CD4-positive, alpha-beta memory T cell (primary cell): Measurements from ENCODE around the gene CCNG1. TPM values are rescaled to one million over a fixed set of nuclear protein-coding genes. Genes with fewer than 3 reads are reported as not detected.
A peak's percentile ranks its signal among the peaks of the same experiment; 100 is the strongest.

Source experiments
- CTCF ChIA-PET: fragments of 350-600 bp; sonication (Branson Sonifier 250); formaldehyde crosslinking; loops from one replicate; lab custom pipeline; 2021; ENCODE audit warnings: inconsistent platforms; ENCODE audit not compliant: partially characterized antibody; lab: Charles Lee
- POLR2A ChIA-PET: fragments of 350-600 bp; sonication (Branson Sonifier 250); formaldehyde crosslinking; loops from one replicate; lab custom pipeline; 2021; ENCODE audit not compliant: partially characterized antibody; lab: Charles Lee
- DNase-seq, 5 donors: peaks; one replicate each; pipeline versions ENCODE4 v3.0.0 to v3.0.0-alpha.2; 2020 to 2022; ENCODE audit warnings: mixed read lengths in 1 of 5
- H3K27ac ChIP-seq: one replicate; pipeline ENCODE4 v1.7.0; 2013; ENCODE audit warnings: low read depth, low read length
- H3K27me3 ChIP-seq: 2 replicates; pipeline ENCODE4 v1.7.0; 2013; ENCODE audit warnings: mild to moderate bottlenecking, low read length, moderate library complexity; ENCODE audit not compliant: insufficient read depth
- H3K36me3 ChIP-seq: 2 replicates; pipeline ENCODE4 v1.7.0; 2013; ENCODE audit warnings: mild to moderate bottlenecking, low read length, moderate library complexity; ENCODE audit not compliant: insufficient read depth
- H3K4me1 ChIP-seq: 2 replicates; pipeline ENCODE4 v1.7.0; 2013; ENCODE audit warnings: mild to moderate bottlenecking, low read length, moderate library complexity; ENCODE audit not compliant: insufficient read depth
- H3K4me3 ChIP-seq, 2 donors: one replicate each; pipeline ENCODE4 v1.7.0; 2013; ENCODE audit warnings: low read length in 2 of 2, mild to moderate bottlenecking in 1 of 2
- H3K9me3 ChIP-seq, 2 donors: one replicate each; pipeline ENCODE4 v1.7.0; 2013; ENCODE audit warnings: low read length in 2 of 2, control low read depth in 1 of 2; ENCODE audit not compliant: control insufficient read depth in 1 of 2
- H3K27ac Mint-ChIP-seq, 7 donors: one replicate each; pipeline ENCODE4 v1.8.0; 2020 to 2021; ENCODE audit warnings: mixed read lengths in 7 of 7, mild to moderate bottlenecking in 6 of 7, inconsistent platforms in 3 of 7, moderate library complexity in 3 of 7
- H3K27me3 Mint-ChIP-seq, 2 donors: one replicate each; pipeline ENCODE4 v1.8.0; 2020 to 2021; ENCODE audit warnings: mixed read lengths in 2 of 2
- H3K36me3 Mint-ChIP-seq, 2 donors: one replicate each; pipeline ENCODE4 v1.8.0; 2020 to 2021; ENCODE audit warnings: mixed read lengths in 2 of 2, inconsistent platforms in 1 of 2, mild to moderate bottlenecking in 1 of 2
- H3K4me1 Mint-ChIP-seq, 4 donors: one replicate each; pipeline ENCODE4 v1.8.0; 2020 to 2021; ENCODE audit warnings: mixed read lengths in 4 of 4, mild to moderate bottlenecking in 1 of 4
- H3K4me3 Mint-ChIP-seq, 8 donors: one replicate each; pipeline ENCODE4 v1.8.0; 2020 to 2021; ENCODE audit warnings: mixed read lengths in 8 of 8, mild to moderate bottlenecking in 7 of 8, moderate library complexity in 6 of 8, inconsistent platforms in 3 of 8
- H3K9me3 Mint-ChIP-seq, 8 donors: one replicate each; pipeline ENCODE4 v1.8.0; 2020 to 2021; ENCODE audit warnings: mixed read lengths in 8 of 8, mild to moderate bottlenecking in 5 of 8, inconsistent platforms in 3 of 8, moderate library complexity in 1 of 8
- intact Hi-C: fragments of 100-400 bp; cut with micrococcal nuclease; formaldehyde crosslinking; loops from one replicate; pipeline ENCODE4 v1.15.1; 2023
- polyA plus RNA-seq, 2 donors: library from polyadenylated mRNA; unstranded; fragments of 300-500 nt; fragmentation: Illumina TruSeq; gene quantifications; one replicate each; pipeline ENCODE4 v1.2.3, GENCODE V29; 2021
- total RNA-seq, 2 experiments: library from RNA; stranded (reverse); gene quantifications; one replicate each; pipeline ENCODE4 v1.2.3, GENCODE V29; 2021

CCNG1 gene
- total and polyA plus RNA-seq, 4 experiments from 2014 or later = 112 to 205 (median 133) TPM

- Histone ChIP-seq H3K27ac (no peak overlapping the region), H3K36me3 (no peaks in the 10 kb centered on the region), H3K27me3 (no peaks in the 10 kb centered on the region), H3K4me3 (no peak overlapping the region), H3K4me1 (no peaks in the 10 kb centered on the region), H3K9me3 (no peaks in the 10 kb centered on the region)
- H3K9me3 Mint-ChIP-seq = no peaks in the 10 kb centered on the region
- no peak overlapping the region for H3K27ac Mint-ChIP-seq
- peaks cover 2 to 9% (median 7%) of the 10 kb centered on the region in 4 donors for H3K4me1 Mint-ChIP-seq
- ChIA-PET CTCF (interaction anchor here (0.9 to 3.6 kb wide), 4 partner anchors 13 to 91 kb away, joined by 3 to 17 read pairs (median 4); partner anchors contain the start of gene MAT2B), POLR2A (interaction anchor here (2.6 to 3.0 kb wide), 2 partner anchors 15 to 29 kb away, joined by 13 to 24 read pairs; partner anchors contain the start of genes HMMR, MAT2B and NUDCD2)
- intact Hi-C loops = no loop called here
- no peak overlapping the region for H3K4me3 Mint-ChIP-seq
- DNase-seq = no peak
- no peaks in the 10 kb centered on the region for H3K36me3 Mint-ChIP-seq
- no peaks in the 10 kb centered on the region for H3K27me3 Mint-ChIP-seq
Measured at GRCh38 chr5:163475411-163475810, 38.0 kb downstream of the CCNG1 start.

- intact Hi-C loops = no loop called here
- Mint-ChIP-seq H3K27ac (peak overlapping the region in 4 of 7 donors; percentile 2 to 36 (median 29)), H3K4me1 (peaks cover 2 to 10% (median 8%) of the 10 kb centered on the region in 4 donors)
Measured at GRCh38 chr5:163478126-163478981, 41.0 kb downstream of the CCNG1 start.

GRCh38 chr5:163478982-163479271 lies 41.5 kb downstream of the CCNG1 start:
- H3K36me3 ChIP-seq = no peaks in the 10 kb centered on the region
- Mint-ChIP-seq H3K27me3 (no peaks in the 10 kb centered on the region), H3K9me3 (no peaks in the 10 kb centered on the region), H3K36me3 (no peaks in the 10 kb centered on the region), H3K4me1 (peaks cover 2 to 10% (median 8%) of the 10 kb centered on the region in 4 donors), H3K27ac (peak overlapping the region in 1 of 7 donors; percentile 24), H3K4me3 (no peak overlapping the region)
- POLR2A ChIA-PET = interaction anchor here (1.1 to 2.2 kb wide), 2 partner anchors 11 to 27 kb away, joined by 3 to 6 read pairs; partner anchors contain the start of gene MAT2B
- no peaks in the 10 kb centered on the region for H3K27me3 ChIP-seq
- CTCF ChIA-PET = interaction anchor here (0.9 to 3.1 kb wide), 6 partner anchors 11 to 26 kb away, joined by 3 to 12 read pairs (median 3); partner anchors contain the start of gene MAT2B
- no peak for DNase-seq
- intact Hi-C loops = no loop called here
- no peak overlapping the region for H3K27ac ChIP-seq
- no peaks in the 10 kb centered on the region for H3K4me1 ChIP-seq
- no peaks in the 10 kb centered on the region for H3K9me3 ChIP-seq
- no peak overlapping the region for H3K4me3 ChIP-seq

More at GRCh38 chr5:163478126-163478981, 41.0 kb downstream of the CCNG1 start:
- Histone ChIP-seq H3K27ac (no peak overlapping the region), H3K4me3 (no peak overlapping the region), H3K27me3 (no peaks in the 10 kb centered on the region), H3K4me1 (no peaks in the 10 kb centered on the region), H3K36me3 (no peaks in the 10 kb centered on the region), H3K9me3 (no peaks in the 10 kb centered on the region)
- Mint-ChIP-seq H3K27me3 (no peaks in the 10 kb centered on the region), H3K4me3 (no peak overlapping the region), H3K36me3 (no peaks in the 10 kb centered on the region), H3K9me3 (no peaks in the 10 kb centered on the region)
- no peak for DNase-seq
- CTCF ChIA-PET = interaction anchor here (0.8 to 3.1 kb wide), 4 partner anchors 10 to 27 kb away, joined by 3 to 12 read pairs (median 6); partner anchors contain the start of genes HMMR, MAT2B and NUDCD2
- POLR2A ChIA-PET = interaction anchor here (2.2 kb wide), 1 partner anchor 27 kb away, joined by 6 read pairs; the partner anchor contains the start of gene MAT2B

- Mint-ChIP-seq H3K27me3 (no peaks in the 10 kb centered on the region), H3K36me3 (no peaks in the 10 kb centered on the region), H3K27ac (no peak overlapping the region), H3K4me1 (peaks cover 0 to 3% (median 1%) of the 10 kb centered on the region in 4 donors), H3K4me3 (no peak overlapping the region), H3K9me3 (no peaks in the 10 kb centered on the region)
- POLR2A ChIA-PET = interaction anchor here (1.0 to 2.5 kb wide), 3 partner anchors 15 to 29 kb away, joined by 4 to 17 read pairs (median 4); partner anchors contain the start of genes HMMR, MAT2B and NUDCD2
- H3K4me3 ChIP-seq = no peak overlapping the region
- no peaks in the 10 kb centered on the region for H3K4me1 ChIP-seq
- H3K36me3 ChIP-seq = no peaks in the 10 kb centered on the region
- intact Hi-C loops = no loop called here
- CTCF ChIA-PET = interaction anchor here (0.7 to 2.6 kb wide), 15 partner anchors 10 to 81 kb away, joined by 3 to 15 read pairs (median 4); no protein-coding TSS in a partner anchor
- DNase-seq = peak in 1 of 5 donors; percentile 4
- H3K27ac ChIP-seq = no peak overlapping the region
- H3K9me3 ChIP-seq = no peaks in the 10 kb centered on the region
- H3K27me3 ChIP-seq = no peaks in the 10 kb centered on the region
Measured at GRCh38 chr5:163489055-163489744, 51.8 kb downstream of the CCNG1 start.

- Mint-ChIP-seq H3K27ac (peak overlapping the region in 1 of 7 donors; percentile 14), H3K4me1 (peaks cover 0 to 3% (median 1%) of the 10 kb centered on the region in 4 donors), H3K9me3 (no peaks in the 10 kb centered on the region), H3K36me3 (no peaks in the 10 kb centered on the region), H3K4me3 (no peak overlapping the region), H3K27me3 (no peaks in the 10 kb centered on the region)
- H3K27me3 ChIP-seq = no peaks in the 10 kb centered on the region
- no peak overlapping the region for H3K27ac ChIP-seq
- no peak for DNase-seq
- H3K9me3 ChIP-seq = no peaks in the 10 kb centered on the region
- no peaks in the 10 kb centered on the region for H3K4me1 ChIP-seq
- H3K4me3 ChIP-seq = no peak overlapping the region
- ChIA-PET CTCF (interaction anchor here (0.7 to 2.6 kb wide), 13 partner anchors 10 to 81 kb away, joined by 3 to 15 read pairs (median 4); no protein-coding TSS in a partner anchor), POLR2A (interaction anchor here (1.0 to 2.5 kb wide), 3 partner anchors 14 to 30 kb away, joined by 4 to 17 read pairs (median 4); partner anchors contain the start of genes HMMR, MAT2B and NUDCD2)
- H3K36me3 ChIP-seq = no peaks in the 10 kb centered on the region
- intact Hi-C loops = no loop called here
Measured at GRCh38 chr5:163489745-163490075, 52.3 kb downstream of the CCNG1 start.
